Measurements from ENCODE around the gene CAMSAP1.

The CAMSAP1 gene

DNA sequence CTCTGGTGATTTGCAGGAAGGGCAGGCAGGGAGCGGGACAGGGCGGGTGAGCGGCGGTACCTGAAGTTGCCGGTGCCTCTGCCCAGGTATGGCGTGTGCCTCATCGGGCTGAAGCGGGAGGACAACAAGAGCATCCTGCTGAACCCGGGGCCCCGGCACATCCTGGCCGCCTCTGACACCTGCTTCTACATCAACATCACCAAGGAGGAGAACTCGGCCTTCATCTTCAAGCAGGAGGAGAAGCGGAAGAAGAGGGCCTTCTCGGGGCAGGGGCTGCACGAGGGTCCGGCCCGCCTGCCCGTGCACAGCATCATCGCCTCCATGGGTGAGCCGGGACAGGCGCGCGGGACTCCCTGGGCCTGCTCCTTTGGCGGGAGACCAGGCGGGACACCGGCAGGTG is 136.6 kb downstream of the CAMSAP1 start:
- DNase-seq (ENCODE audit: low read depth), result no peak
- TF ChIP-seq, protein P1, sequence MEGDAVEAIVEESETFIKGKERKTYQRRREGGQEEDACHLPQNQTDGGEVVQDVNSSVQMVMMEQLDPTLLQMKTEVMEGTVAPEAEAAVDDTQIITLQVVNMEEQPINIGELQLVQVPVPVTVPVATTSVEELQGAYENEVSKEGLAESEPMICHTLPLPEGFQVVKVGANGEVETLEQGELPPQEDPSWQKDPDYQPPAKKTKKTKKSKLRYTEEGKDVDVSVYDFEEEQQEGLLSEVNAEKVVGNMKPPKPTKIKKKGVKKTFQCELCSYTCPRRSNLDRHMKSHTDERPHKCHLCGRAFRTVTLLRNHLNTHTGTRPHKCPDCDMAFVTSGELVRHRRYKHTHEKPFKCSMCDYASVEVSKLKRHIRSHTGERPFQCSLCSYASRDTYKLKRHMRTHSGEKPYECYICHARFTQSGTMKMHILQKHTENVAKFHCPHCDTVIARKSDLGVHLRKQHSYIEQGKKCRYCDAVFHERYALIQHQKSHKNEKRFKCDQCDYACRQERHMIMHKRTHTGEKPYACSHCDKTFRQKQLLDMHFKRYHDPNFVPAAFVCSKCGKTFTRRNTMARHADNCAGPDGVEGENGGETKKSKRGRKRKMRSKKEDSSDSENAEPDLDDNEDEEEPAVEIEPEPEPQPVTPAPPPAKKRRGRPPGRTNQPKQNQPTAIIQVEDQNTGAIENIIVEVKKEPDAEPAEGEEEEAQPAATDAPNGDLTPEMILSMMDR (conservative IDR thresholded peaks at IDR 0.05; ENCODE audit: low read depth, low read length), result no peak
- no peak overlapping the region for H3K4me3 ChIP-seq (ENCODE audit: low read depth, low read length)

DNA sequence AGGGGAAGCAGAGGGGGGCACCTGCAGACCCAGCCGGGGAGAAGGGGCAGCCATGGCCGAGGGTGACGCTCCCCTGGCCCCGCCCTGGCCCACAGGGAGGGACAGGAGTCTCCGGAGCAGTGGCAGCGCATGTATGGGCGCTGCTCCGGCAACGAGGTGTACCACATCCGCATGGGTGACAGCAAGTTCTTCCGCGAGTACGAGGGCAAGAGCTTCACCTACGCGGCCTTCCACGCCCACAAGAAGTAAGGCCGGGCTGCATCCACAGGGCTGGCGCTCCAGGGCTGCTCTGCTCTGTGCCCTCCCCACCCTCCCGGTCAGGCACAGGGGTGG is 137.2 kb downstream of the CAMSAP1 start:
- no peak overlapping the region for H3K4me3 ChIP-seq (ENCODE audit: low read depth, low read length)
- no peak for DNase-seq (ENCODE audit: low read depth)
- TF ChIP-seq, protein P1 (conservative IDR thresholded peaks at IDR 0.05; ENCODE audit: low read depth, low read length), result no peak

DNA sequence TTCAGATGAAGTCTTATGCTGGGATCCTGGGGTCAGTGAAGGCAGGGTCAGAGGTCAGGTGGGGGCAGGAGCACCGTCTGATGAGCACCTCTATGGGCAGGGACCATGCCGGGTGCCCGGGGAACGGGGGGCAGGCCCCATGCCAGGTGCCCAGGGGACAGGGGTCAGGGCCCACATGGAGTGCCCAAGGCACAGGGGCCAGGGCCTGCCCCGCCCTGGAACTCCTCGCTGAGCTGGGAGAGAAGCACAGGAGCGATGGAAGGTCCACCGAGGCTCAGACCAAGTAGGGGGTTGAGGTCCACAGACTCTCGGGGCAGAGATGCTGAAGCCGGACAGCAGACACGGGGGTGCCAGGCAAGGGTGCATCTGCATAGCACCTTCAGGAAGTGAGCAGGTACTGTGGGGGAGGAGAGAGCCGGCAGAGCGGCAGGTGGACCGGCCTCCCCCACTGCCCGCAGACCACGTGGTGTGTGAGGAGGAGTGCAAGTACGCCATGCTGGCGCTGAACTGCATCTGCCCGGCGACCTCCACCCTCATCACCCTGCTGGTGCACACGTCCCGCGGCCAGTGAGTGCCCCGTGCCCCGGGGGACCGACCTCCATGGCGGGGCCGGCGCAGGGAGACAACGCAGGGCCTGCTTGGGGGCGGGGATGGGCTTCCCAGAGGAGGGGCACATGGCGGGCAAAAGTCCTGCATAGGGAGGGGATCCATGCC is 137.7 kb downstream of the CAMSAP1 start:
- TF ChIP-seq, protein P1 (conservative IDR thresholded peaks at IDR 0.05; ENCODE audit: low read depth, low read length), result no peak
- H3K4me3 ChIP-seq (ENCODE audit: low read depth, low read length), result no peak overlapping the region
- no peak for DNase-seq (ENCODE audit: low read depth)

DNA sequence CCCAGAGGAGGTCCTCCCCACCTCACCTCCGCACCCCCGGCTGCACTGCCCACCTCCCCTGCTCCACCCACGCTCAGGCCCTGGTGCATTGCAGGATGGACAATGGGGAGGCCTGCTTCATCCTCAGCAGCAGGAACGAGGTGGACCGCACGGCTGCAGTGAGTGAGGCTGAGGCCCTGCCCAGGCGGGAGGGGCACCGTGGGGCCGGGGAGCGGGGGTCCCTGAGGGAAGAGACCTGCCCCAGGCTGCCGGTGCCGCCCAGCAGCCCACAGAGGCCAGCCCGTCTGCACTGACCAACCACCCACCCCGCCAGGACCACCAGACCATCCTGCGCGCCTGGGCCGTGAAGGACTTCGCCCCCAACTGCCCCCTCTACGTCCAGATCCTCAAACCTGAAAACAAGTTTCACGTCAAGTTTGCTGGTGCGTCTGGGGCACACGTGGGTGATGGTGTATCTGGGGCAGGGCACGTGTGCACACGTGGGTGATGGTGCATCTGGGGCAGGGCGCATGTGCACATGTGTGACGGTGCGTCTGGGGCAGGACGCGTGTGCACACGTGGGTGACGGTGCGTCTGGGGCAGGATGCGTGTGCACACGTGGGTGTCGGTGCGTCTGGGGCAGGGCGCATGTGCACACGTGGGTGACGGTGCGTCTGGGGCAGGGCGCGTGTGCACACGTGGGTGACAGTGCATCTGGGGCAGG is 138.7 kb downstream of the CAMSAP1 start:
- TF ChIP-seq, protein P1 (conservative IDR thresholded peaks at IDR 0.05; ENCODE audit: low read depth, low read length), result no peak

DNA sequence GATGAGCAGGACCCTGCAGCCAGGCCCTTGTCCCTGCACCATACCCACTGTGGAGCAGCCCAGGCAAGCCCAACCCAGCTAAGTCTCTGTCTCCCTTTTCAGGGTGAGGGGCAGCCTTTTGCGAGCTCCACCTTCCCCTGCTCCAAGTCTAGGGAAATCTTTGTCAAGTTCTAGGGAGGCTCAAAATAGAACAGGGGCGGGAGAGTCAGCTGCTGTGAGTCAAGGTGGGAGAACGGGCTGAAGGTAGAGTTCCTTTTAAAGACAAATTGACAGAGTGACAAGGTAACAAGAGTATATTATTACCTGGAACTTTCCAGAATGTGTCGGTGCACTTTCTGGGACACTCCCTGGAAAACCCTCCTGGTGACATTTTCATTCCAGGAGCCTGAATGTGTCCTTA is 140.6 kb downstream of the CAMSAP1 start:
- TF ChIP-seq, protein P1 (conservative IDR thresholded peaks at IDR 0.05; ENCODE audit: low read depth, low read length), result no peak
- H3K4me3 ChIP-seq (ENCODE audit: low read depth, low read length), result no peak overlapping the region

More for the DNA sequence above, 138.7 kb downstream of the CAMSAP1 start:
- DNase-seq (ENCODE audit: low read depth), result no peak
- H3K4me3 ChIP-seq (ENCODE audit: low read depth, low read length), result no peak overlapping the region

DNA sequence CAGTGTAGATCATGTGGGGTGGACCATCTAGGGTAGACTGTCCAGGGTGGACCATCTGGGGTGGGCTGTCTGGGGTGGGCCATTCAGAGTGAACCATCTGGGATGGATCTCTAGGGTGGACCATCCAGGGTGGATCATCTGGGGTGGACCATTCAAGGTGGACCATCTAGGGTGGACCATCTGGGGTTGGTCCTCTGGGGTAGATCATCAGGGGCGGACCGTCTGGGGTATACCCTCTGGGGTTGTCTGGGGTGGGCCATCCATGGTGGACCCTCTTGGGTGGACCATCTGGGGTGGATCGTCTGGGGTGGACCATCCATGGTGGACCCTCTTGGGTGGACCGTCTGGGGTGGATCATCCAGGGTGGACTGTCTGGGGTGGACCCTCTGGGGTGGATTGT is 141.1 kb downstream of the CAMSAP1 start:
- no peak overlapping the region for H3K4me3 ChIP-seq (ENCODE audit: low read depth, low read length)
- TF ChIP-seq, protein P1 (conservative IDR thresholded peaks at IDR 0.05; ENCODE audit: low read depth, low read length), result no peak
- peak; percentile 5 for DNase-seq (ENCODE audit: low read depth)

More for the DNA sequence above, 140.6 kb downstream of the CAMSAP1 start:
- DNase-seq (ENCODE audit: low read depth), result no peak

DNA sequence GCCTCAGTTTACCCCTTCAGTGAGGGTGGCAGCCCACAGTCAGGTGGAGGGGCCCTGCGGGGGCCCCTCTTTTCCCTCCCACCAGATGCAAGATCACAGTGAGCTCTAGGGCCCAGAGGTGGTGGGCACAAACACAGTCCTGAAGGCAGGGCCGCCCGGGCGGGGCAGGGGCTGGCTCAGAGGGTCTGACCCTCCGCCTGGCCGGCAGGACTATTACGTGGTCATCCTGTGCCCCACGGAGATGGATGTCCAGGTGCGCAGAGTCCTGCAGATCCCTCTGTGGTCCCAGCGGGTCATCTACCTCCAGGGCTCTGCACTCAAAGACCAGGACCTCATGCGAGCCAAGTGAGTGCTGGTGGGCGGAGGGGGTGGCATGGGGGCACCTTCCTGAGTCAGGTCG is 141.9 kb downstream of the CAMSAP1 start:
- TF ChIP-seq, protein P1 (conservative IDR thresholded peaks at IDR 0.05; ENCODE audit: low read depth, low read length), result no peak
- no peak overlapping the region for H3K4me3 ChIP-seq (ENCODE audit: low read depth, low read length)
- DNase-seq (ENCODE audit: low read depth), result no peak
